Mucosa of descending colon (tissue), 3 donors: ENCODE data around the gene KCNB1. TPM values are rescaled to one million over a fixed set of nuclear protein-coding genes. Genes with fewer than 3 reads are reported as not detected.

ENCODE experiments used
- ATAC-seq: fragments of 200-7000 bp; cut with Tn5 transposase; one replicate; pipeline ENCODE4 v1.9.1; 2020; ENCODE audit warnings: mild to moderate bottlenecking, moderate library complexity
- DNase-seq, 3 donors: peaks; one replicate each; pipeline ENCODE4 v3.0.0-alpha.2; 2020
- H3K36me3 ChIP-seq: fragments of 200-600 bp; one replicate; pipeline ENCODE4 v1.8.0; 2021; ENCODE audit warnings: low read depth, mild to moderate bottlenecking
- H3K4me1 ChIP-seq: fragments of 200-600 bp; one replicate; pipeline ENCODE4 v1.8.0; 2021; ENCODE audit warnings: low read depth, mild to moderate bottlenecking
- H3K4me3 ChIP-seq: fragments of 200-600 bp; one replicate; pipeline ENCODE4 v1.8.0; 2021; ENCODE audit warnings: mild to moderate bottlenecking
- H3K9me3 ChIP-seq: fragments of 200-600 bp; one replicate; pipeline ENCODE4 v1.8.0; 2021; ENCODE audit warnings: mild to moderate bottlenecking
- intact Hi-C, 2 donors: fragments of 100-400 bp; cut with DNase I in 1 of 2; cut with micrococcal nuclease in 1 of 2; formaldehyde crosslinking; loops; one replicate each; pipeline versions ENCODE4 v1.11.0 to v1.11.1; 2022; cut with DNase I, micrococcal nuclease
- total RNA-seq, 3 donors: library from RNA; stranded (reverse); fragmentation: NEBNext Ultra II Directional in 2 of 3; extraction: Animal tissue kit (Norgen Biotek cat#: 25700) in 2 of 3; gene quantifications; one replicate each; pipeline versions ENCODE4 v1.2.1 to v1.2.4, GENCODE V29; 2021 to 2023
- TF ChIP-seq, protein P1 (sequence below): fragments of 200-600 bp; IDR thresholded peaks from one replicate; pipeline ENCODE4 v1.8.0; 2022; ENCODE audit warnings: antibody characterized with exemption, mild to moderate bottlenecking
- donor health status: DM: no; HTN: no; CAD: no; lungs with moderate emphysema.
- donor health status: DM: no; HTN: no; CAD: no.
- donor health status: DM: no; HTN: yes; CAD: no.

Gene KCNB1
- total RNA-seq, 3 donors from 2014 or later, result 0.46 to 14.6 (median 2.3) TPM

DNA sequence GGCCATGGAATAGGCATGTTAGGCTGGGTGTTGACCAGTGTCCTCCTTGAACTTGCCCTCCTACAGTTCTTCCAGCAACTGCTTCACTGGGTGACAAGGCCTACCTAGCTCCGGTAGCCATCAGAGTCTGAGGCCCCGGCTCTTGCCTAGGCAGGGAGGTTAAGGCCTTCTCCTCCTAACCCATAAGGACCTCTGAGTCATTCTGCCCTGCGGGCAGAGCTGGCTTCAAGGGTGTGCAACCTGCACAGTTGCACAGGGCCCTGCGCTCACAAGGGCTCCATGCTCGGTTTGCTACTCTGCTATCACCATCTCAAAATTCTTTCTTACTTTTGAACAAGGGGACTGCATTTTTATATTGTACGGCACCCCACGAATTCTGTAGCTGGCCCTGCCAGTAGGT, 17.9 kb downstream of the KCNB1 start:
- H3K4me1 ChIP-seq, result no peaks in the 10 kb centered on the region
- DNase-seq (no peak), ATAC-seq (no peak)
- no peaks in the 10 kb centered on the region for H3K36me3 ChIP-seq
- TF ChIP-seq, protein P1, sequence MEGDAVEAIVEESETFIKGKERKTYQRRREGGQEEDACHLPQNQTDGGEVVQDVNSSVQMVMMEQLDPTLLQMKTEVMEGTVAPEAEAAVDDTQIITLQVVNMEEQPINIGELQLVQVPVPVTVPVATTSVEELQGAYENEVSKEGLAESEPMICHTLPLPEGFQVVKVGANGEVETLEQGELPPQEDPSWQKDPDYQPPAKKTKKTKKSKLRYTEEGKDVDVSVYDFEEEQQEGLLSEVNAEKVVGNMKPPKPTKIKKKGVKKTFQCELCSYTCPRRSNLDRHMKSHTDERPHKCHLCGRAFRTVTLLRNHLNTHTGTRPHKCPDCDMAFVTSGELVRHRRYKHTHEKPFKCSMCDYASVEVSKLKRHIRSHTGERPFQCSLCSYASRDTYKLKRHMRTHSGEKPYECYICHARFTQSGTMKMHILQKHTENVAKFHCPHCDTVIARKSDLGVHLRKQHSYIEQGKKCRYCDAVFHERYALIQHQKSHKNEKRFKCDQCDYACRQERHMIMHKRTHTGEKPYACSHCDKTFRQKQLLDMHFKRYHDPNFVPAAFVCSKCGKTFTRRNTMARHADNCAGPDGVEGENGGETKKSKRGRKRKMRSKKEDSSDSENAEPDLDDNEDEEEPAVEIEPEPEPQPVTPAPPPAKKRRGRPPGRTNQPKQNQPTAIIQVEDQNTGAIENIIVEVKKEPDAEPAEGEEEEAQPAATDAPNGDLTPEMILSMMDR, result no peak
- H3K4me3 ChIP-seq, result no peak overlapping the region
- no peaks in the 10 kb centered on the region for H3K9me3 ChIP-seq
- intact Hi-C loops, result no loop called here

DNA sequence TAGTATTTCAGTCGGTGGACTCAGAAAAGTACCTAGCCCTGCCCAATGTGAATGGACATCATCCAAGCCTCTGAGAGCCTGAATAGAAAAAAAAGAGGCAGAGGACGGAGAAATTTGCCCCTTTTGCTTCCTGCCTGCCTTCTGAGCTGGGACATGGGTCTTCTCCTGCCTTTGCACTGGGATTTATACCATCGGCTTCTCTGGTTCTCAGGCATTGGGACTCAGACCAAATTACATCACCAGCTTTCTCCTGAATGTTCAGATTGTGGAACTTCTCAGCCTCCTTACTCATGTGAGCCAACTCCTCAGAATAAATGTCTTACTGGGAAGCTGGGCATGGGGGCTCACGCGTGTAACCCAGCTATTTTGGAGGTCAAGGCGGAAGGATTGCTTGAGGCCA, 19.8 kb downstream of the KCNB1 start:
- ATAC-seq (no peak), DNase-seq (no peak)
- Histone ChIP-seq H3K36me3 (no peaks in the 10 kb centered on the region), H3K9me3 (no peaks in the 10 kb centered on the region), H3K4me1 (no peaks in the 10 kb centered on the region), H3K4me3 (no peak overlapping the region)
- TF ChIP-seq, protein P1, result no peak
- intact Hi-C loops, result no loop called here

GRCh38 chr20:49461894-49462620, 20.4 kb downstream of the KCNB1 start:
- no peaks in the 10 kb centered on the region for H3K36me3 ChIP-seq
- no peak overlapping the region for H3K4me3 ChIP-seq
- no peak for DNase-seq
- TF ChIP-seq, protein P1, result no peak
- H3K4me1 ChIP-seq, result no peaks in the 10 kb centered on the region
- no peaks in the 10 kb centered on the region for H3K9me3 ChIP-seq
- ATAC-seq, result no peak
- intact Hi-C loops, result no loop called here

- Histone ChIP-seq H3K4me3 (no peak overlapping the region), H3K36me3 (no peaks in the 10 kb centered on the region), H3K4me1 (no peaks in the 10 kb centered on the region), H3K9me3 (no peaks in the 10 kb centered on the region)
- ATAC-seq (no peak), DNase-seq (no peak)
- intact Hi-C loops, result no loop called here
- TF ChIP-seq, protein P1, result no peak
These were observed 21.6 kb downstream of the KCNB1 start for GRCh38 chr20:49460916-49461315.

DNA sequence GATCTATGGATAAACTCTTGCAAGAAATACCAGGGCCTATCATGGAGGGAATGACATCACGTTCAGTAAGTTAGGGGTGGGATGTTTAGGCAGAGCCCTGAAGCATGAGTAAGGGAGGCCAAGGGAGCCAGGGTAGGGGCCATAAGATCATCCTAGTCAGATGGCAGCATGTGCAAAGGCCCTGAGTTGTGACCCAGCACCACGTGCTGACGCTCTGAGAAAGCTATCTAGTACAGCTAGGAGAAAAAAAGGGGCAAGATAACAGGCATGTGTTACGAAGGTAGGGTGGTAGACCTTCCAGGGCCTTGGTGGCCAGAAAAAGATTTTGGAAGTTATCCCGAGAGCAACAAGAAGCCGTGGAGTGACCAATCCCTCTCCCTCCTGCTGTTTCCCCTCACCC, 22.3 kb downstream of the KCNB1 start:
- TF ChIP-seq, protein P1, result no peak
- DNase-seq (no peak), ATAC-seq (no peak)
- no peaks in the 10 kb centered on the region for H3K4me1 ChIP-seq
- intact Hi-C loops, result no loop called here
- no peak overlapping the region for H3K4me3 ChIP-seq
- no peaks in the 10 kb centered on the region for H3K9me3 ChIP-seq
- no peaks in the 10 kb centered on the region for H3K36me3 ChIP-seq
